NCI-H510A (cell line): ENCODE data around the gene HSD17B1.
"Not testable (repeated sequence)": the region's sequence is repeated elsewhere in the genome, so short reads cannot be mapped to it uniquely, and the experiment has no call there.

Experiments used
- DNase-seq: peaks from one replicate; lab custom pipeline; 2025; lab: John Stamatoyannopoulos, UW

Gene HSD17B1

GRCh38 chr17:42548070-42548837 is 4.5 kb upstream of the HSD17B1 start:
- peak; percentile 76 for DNase-seq

- DNase-seq, result no peak
Observed at GRCh38 chr17:42548993-42549755, 3.5 kb upstream of the HSD17B1 start.

GRCh38 chr17:42553161-42553818 is 567 bp downstream of the HSD17B1 start:
- no peak for DNase-seq

GRCh38 chr17:42553866-42554249 is 1.1 kb downstream of the HSD17B1 start:
- DNase-seq, result no peak

GRCh38 chr17:42554250-42555121 is 1.8 kb downstream of the HSD17B1 start:
- peak; percentile 60 for DNase-seq

- DNase-seq, result no peak
Observed at GRCh38 chr17:42555122-42555622, 2.4 kb downstream of the HSD17B1 start.

GRCh38 chr17:42555961-42556617 is 3.4 kb downstream of the HSD17B1 start:
- not testable (repeated sequence) for DNase-seq

GRCh38 chr17:42559075-42559474 is 6.4 kb downstream of the HSD17B1 start:
- no peak for DNase-seq

GRCh38 chr17:42560246-42560645 is 7.5 kb downstream of the HSD17B1 start:
- no peak for DNase-seq

GRCh38 chr17:42561897-42562387 is 9.2 kb downstream of the HSD17B1 start, which contains the start of gene COASY:
Gene COASY, plus strand, starts transcription at chr17:42562148. Its CDS starts 475 bp downstream, at chr17:42562623.
- peak; percentile 95 for DNase-seq

GRCh38 chr17:42562388-42563142 is 9.8 kb downstream of the HSD17B1 start:
- DNase-seq, result no peak

- DNase-seq, result no peak
Observed at GRCh38 chr17:42563143-42563509, 10.4 kb downstream of the HSD17B1 start.

GRCh38 chr17:42563543-42563942 is 10.8 kb downstream of the HSD17B1 start:
- no peak for DNase-seq

- DNase-seq, result no peak
Observed at GRCh38 chr17:42563950-42564349, 11.2 kb downstream of the HSD17B1 start.

- no peak for DNase-seq
Observed at GRCh38 chr17:42564815-42565522, 12.2 kb downstream of the HSD17B1 start.

- DNase-seq, result no peak
Observed at GRCh38 chr17:42565523-42566214, 12.9 kb downstream of the HSD17B1 start.

- no peak for DNase-seq
Observed at GRCh38 chr17:42566215-42566882, 13.6 kb downstream of the HSD17B1 start.

- DNase-seq, result peak; percentile 91
Observed at GRCh38 chr17:42566883-42567573, 14.3 kb downstream of the HSD17B1 start, which contains the start of gene MLX. Gene MLX, plus strand, starts transcription at chr17:42567100. Its CDS starts 25 bp downstream, at chr17:42567125.
